Suppressor macrophage treated with lipopolysaccharide for 4 hours (primary cell): ENCODE data around the gene NFKBIA.
"Not testable (repeated sequence)": the region's sequence is repeated elsewhere in the genome, so short reads cannot be mapped to it uniquely, and the experiment has no call there.

Source experiments
- DNase-seq: peaks from one replicate; pipeline ENCODE4 v3.0.0-alpha.2; 2020

The NFKBIA gene

DNA sequence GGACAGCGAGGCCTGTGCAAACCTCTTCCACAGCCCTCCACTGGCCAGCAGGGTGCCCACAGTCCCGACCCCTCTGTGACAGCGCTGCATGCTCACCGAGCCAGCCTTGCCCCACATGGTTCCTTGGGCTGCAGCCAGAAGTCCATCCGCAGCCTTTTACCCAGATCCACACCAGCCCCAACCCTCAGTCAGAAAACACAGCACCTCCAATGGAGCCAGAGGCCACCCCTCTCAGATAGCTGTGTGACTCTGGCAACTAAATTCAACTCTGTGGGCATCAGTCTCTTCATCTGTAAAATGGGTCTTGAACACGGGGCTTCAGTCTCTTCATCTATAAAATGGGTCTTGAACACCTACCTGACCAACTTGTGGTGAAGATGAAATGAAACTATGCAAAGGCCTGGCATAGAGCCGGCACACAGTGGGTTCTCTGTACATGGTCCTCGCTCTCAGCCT lies 38.0 kb downstream of the NFKBIA start:
- no peak for DNase-seq

- peak; percentile 98 for DNase-seq
Observed at GRCh38 chr14:35366056-35366451, 38.5 kb downstream of the NFKBIA start.

DNA sequence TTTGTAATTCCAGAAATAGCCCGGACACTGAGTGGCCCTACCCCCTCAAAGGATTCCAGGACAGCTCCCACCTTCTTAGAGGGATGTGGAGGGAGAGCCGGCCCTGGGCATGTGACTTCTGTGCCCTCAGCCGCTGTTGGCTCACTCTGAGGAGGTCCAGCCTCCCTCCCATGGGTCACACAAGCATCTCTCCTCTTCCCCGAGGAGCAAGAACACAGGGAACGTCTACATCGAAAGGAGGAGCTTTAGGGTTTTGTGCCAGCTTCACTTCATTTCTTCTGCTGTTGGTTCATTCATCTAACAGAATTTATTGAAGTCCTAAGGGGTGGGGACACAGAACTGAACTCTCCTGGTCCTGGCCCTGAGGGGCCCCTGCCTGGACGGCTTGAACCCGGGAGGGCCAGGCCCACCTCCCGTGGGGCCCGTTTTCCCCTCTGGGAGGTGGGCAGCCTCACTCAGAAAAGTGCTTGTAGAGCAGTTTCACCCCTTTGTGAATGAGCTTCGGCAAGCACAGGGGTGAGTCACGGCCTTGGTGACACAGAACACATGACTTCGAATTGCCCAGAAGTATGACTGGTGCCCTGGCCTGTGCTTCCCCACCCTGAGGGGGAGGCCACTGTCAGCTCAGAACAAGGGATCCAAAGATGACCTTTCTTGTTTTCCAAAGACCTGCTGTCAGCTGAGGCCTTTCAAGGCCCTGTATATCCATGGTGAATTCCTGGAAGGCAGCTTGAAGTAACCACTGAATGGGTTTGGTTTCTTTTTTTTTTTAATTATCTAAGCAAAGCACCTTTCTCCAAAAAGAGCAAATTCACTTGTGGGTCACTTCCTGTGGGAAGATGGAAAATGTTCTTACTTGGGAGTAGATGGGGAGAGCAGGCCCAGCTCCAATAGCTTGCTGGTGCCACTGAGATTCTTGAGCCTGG lies 39.2 kb downstream of the NFKBIA start:
- DNase-seq: peak; percentile 98

GRCh38 chr14:35362911-35363374 lies 41.6 kb downstream of the NFKBIA start:
- DNase-seq: no peak

GRCh38 chr14:35362450-35362849 lies 42.1 kb downstream of the NFKBIA start:
- no peak for DNase-seq

DNA sequence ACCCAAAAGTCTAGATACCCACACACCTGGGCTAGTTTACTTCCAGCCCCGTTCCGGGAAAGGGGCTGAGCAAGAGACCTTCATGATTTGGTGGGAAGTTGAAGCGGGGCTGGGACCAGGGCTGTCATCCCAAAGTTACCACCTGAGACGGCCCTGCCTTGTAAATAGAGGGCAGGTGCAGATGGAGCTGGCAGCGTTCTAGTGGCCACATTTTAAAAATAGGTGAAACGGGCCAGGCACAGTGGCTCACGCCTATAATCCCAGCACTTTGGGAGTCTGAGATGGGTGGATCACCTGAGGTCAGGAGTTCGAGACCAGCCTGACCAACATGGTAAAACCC lies 43.4 kb downstream of the NFKBIA start:
- no peak for DNase-seq

DNA sequence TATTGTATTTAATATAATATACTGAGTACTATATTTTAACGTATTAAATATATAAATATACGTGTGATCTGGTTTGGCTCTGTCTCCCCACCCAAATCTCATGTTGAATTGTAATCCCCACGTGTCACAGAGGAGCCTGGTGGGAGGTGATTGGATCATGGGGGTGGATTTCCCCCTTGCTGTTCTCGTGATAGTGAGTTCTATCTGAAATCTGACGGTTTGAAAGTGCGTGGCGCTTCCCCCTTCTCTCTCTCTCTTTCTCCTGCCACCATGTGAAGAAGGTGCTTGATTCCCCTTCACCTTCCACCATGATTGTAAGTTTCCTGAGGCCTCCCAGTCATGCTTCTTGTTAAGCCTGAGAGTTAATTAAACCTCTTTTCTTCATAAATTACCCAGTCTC lies 44.9 kb downstream of the NFKBIA start:
- DNase-seq: not testable (repeated sequence)

DNA sequence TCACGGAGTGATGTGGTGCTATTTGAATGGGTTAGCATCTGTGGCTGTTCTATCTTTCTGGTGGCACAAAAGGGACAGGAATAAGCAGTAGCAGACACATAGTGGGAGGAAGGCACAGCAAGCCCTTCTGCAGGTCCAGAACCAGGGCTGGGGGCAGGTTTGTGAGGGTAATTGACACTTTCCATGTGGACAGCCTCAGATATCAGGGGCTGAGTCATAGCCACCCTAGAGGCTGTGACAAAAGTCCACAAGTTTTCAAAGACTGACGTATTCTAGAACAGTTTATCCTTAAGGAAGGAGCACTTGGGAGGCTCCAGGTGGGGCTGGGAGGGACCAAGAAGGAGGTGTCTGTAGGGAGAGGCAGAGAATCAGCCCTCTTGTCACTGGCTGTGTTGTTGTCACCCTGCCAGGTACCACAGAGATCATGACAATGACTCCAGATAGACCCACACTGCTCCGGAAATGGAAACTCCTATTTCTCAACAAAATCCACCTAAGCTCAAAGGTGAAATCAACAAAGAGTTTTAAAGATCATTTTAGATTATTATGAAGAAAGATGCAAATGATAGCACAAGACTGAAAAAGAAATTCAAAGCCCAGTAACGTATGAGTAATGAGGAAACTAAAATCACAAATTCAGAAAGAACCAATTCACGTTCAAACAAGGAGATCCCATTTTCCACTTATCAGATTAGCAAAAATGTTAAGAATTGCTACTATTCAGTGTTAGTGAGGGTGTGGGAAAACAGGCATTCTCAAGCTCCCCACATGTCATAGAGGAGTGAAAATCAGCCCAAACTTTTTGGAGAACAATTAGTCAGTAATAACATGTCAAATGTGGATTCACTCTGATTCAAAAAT lies 48.3 kb downstream of the NFKBIA start:
- DNase-seq: no peak

GRCh38 chr14:35355235-35355634 lies 49.3 kb downstream of the NFKBIA start:
- not testable (repeated sequence) for DNase-seq

- no peak for DNase-seq
Observed at GRCh38 chr14:35353409-35354172, 51.0 kb downstream of the NFKBIA start.

GRCh38 chr14:35352274-35353233 lies 52.0 kb downstream of the NFKBIA start:
- peak; percentile 62 for DNase-seq

DNA sequence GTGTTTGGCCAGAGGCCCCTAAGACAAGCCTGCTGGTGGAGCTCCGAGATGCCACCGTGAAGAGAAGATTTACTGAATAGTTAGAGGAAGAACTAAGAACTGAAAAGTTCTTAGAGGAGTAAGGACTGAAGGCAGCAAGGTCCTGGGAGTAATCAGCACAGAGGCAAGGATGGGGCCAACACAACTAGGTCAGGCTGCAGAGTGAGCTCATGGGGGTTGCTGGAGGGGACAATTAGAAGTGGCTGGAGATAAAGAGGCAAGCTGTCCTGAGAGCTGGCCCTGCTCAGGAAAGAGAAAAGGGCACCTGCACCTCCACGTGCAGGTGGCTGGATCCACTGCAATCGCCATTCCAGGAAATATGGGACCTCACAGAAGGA lies 52.7 kb downstream of the NFKBIA start:
- no peak for DNase-seq
